Pancreas (tissue), 10 donors: ENCODE results near the gene GLP2R. TPM values are rescaled to one million over a fixed set of nuclear protein-coding genes. Genes with fewer than 3 reads are reported as not detected.
A peak's percentile ranks its signal among the peaks of the same experiment; 100 is the strongest.

Experiments used
- ATAC-seq, 4 donors: fragments of 200-7000 bp; cut with Tn5 transposase; one replicate each; pipeline versions ENCODE4 v1.8.0 to v1.9.1; 2020; ENCODE audit warnings: mild to moderate bottlenecking in 4 of 4, moderate library complexity in 4 of 4
- DNase-seq, 6 donors: peaks; one replicate each; pipeline ENCODE4 v3.0.0-alpha.2; 2020
- FAIRE-seq: peaks from 2 replicates; lab custom pipeline; 2012; peaks lifted over from hg19 to GRCh38; lab: Jason Lieb, UNC
- H3K27ac ChIP-seq, 4 donors: fragments of 200-600 bp; sonication (generic); 1 replicate in 3 of 4; 2 replicates in 1 of 4; pipeline versions ENCODE4 v1.5.0 to v1.8.0; 2020
- H3K27me3 ChIP-seq, 4 donors: fragments of 200-600 bp; one replicate each; pipeline ENCODE4 v1.8.0; 2021
- H3K36me3 ChIP-seq, 3 donors: fragments of 200-600 bp; sonication (generic) in 1 of 3; one replicate each; pipeline versions ENCODE4 v1.5.0 to v1.8.0; 2020 to 2021
- H3K4me1 ChIP-seq, 3 donors: fragments of 200-600 bp; one replicate each; pipeline ENCODE4 v1.8.0; 2021
- H3K4me3 ChIP-seq, 4 donors: fragments of 200-600 bp; sonication (generic) in 2 of 4; one replicate each; pipeline versions ENCODE4 v1.5.0 to v1.8.0; 2020 to 2021
- H3K9me3 ChIP-seq, 4 donors: fragments of 200-600 bp; one replicate each; pipeline ENCODE4 v1.8.0; 2021
- CTCF ChIP-seq, 4 donors: fragments of 200-600 bp; sonication (generic) in 3 of 4; IDR thresholded peaks; one replicate each; pipeline versions ENCODE4 v1.5.0 to v1.8.0; 2021; ENCODE audit warnings: antibody characterized with exemption in 4 of 4
- WGBS, 2 donors: extraction: QIAGEN DNeasy Blood & Tissue Kit; methylation state at CpG; one replicate each; pipeline ENCODE4 v1.1.7; 2013; 5-methylcytosine and 5-hydroxymethylcytosine counted together
- intact Hi-C, 3 donors: fragments of 100-400 bp; cut with DNase I; formaldehyde crosslinking; loops; one replicate each; pipeline versions ENCODE4 v1.11.1 to v1.14.2; 2022
- polyA plus RNA-seq, 2 donors: library from polyadenylated mRNA; stranded (reverse); fragments of 200-250 nt; gene quantifications; one replicate each; pipeline ENCODE4 v1.2.3, GENCODE V29; 2013
- total RNA-seq, 6 donors: library from RNA; stranded (reverse); fragmentation: NEBNext Ultra II Directional in 4 of 6; extraction: Animal tissue kit (Norgen Biotek cat#: 25700) in 4 of 6; gene quantifications; one replicate each; pipeline versions ENCODE4 v1.2.1 to v1.2.4, GENCODE V29; 2021 to 2023
- donor health status: healthy with polysubstance abuse.
- donor health status: DM: no; HTN: no; CAD: no; lungs with moderate emphysema.
- donor health status: DM: no; HTN: no; CAD: no.
- donor health status: control.
- donor health status: control.
- donor health status: Bipolar disorder and iron deficiency.
- donor health status: DM: yes; HTN: yes; CAD: no.
- donor health status: DM: no; HTN: no; CAD: no.
- donor health status: DM: no; HTN: no; CAD: no.
- donor health status: DM: yes; HTN: yes; CAD: no.

GLP2R gene
- total and polyA plus RNA-seq, 8 donors, result 0.39 to 1.7 (median 0.97) TPM

DNA sequence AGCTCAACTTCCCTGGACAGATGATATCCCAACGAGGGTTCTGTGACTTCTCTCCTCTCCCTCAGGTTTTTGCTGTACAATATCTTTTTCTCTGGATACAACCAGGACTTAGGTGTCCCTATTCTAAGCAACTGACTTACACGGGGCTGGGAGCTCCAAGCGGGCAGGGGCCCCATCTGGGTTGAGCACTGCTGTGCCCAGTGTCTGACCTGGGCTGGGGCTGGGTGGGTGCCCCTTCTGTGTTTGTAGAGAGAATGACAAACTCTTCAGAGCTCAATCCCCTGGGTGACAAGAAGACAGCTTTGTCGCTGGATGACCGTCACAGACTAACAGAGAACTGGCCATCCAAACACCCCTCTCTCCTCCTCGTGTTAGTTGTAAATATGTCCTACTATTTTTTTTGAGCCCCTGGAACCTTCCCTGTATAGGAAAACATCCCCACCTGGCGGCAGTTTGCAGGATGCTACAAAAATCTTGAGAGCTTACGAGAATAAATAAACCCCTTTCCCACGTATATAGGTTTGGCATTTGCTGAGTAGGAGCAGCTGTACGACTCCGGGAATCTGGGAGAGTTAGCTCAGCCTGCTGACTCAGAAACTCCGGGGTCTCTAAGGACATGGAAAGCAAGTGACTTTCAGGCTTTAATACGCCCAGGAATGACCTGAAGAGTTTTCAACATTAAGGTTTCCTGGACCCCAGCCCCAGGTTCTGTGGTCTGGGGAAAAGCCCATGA, 103.0 kb downstream of the GLP2R start:
- intact Hi-C loops, result no loop called here
- H3K4me3 ChIP-seq, result no peak overlapping the region

GRCh38 chr17:9929871-9930270, 104.1 kb downstream of the GLP2R start:
- WGBS, 2 donors, result 57 to 75% methylated on average over 8 of the region's 8 CpGs
- Histone ChIP-seq H3K27ac (no peak overlapping the region), H3K9me3 (no peaks in the 10 kb centered on the region), H3K4me3 (no peak overlapping the region), H3K36me3 (no peaks in the 10 kb centered on the region), H3K4me1 (no peaks in the 10 kb centered on the region), H3K27me3 (peaks cover 0 to 4% (median 0%) of the 10 kb centered on the region in 4 donors)
- ATAC-seq (no peak), DNase-seq (no peak), FAIRE-seq (no peak)
- TF ChIP-seq CTCF (IDR thresholded peaks at IDR 0.05), result no peak
- intact Hi-C loops, result no loop called here

More for the DNA sequence above, 103.0 kb downstream of the GLP2R start:
- no peak for TF ChIP-seq CTCF (IDR thresholded peaks at IDR 0.05)
- no peaks in the 10 kb centered on the region for H3K36me3 ChIP-seq
- H3K9me3 ChIP-seq, result no peaks in the 10 kb centered on the region
- DNase-seq (no peak), ATAC-seq (peak in 1 of 4 donors; percentile 29), FAIRE-seq (no peak)
- H3K4me1 ChIP-seq, result no peaks in the 10 kb centered on the region
- H3K27ac ChIP-seq, result no peak overlapping the region
- peaks cover 0 to 4% (median 0%) of the 10 kb centered on the region in 4 donors for H3K27me3 ChIP-seq
- WGBS, 2 donors, result 22 to 26% methylated on average over 13 of the region's 13 CpGs

- Histone ChIP-seq H3K36me3 (no peaks in the 10 kb centered on the region), H3K9me3 (no peaks in the 10 kb centered on the region), H3K4me3 (no peak overlapping the region), H3K4me1 (no peaks in the 10 kb centered on the region), H3K27me3 (peaks cover 0 to 4% (median 0%) of the 10 kb centered on the region in 4 donors), H3K27ac (no peak overlapping the region)
- intact Hi-C loops, result no loop called here
- DNase-seq, result no peak
- FAIRE-seq, result no peak
- TF ChIP-seq CTCF (IDR thresholded peaks at IDR 0.05), result no peak
- no peak for ATAC-seq
- 49 to 50% methylated on average over 12 of the region's 12 CpGs for WGBS, 2 donors
Measured at GRCh38 chr17:9931144-9931741, 105.5 kb downstream of the GLP2R start.

- H3K4me1 ChIP-seq, result no peaks in the 10 kb centered on the region
- no peaks in the 10 kb centered on the region for H3K9me3 ChIP-seq
- no peak overlapping the region for H3K27ac ChIP-seq
- no peak for FAIRE-seq
- 56 to 69% methylated on average over 2 of the region's 2 CpGs for WGBS, 2 donors
- no peak for TF ChIP-seq CTCF (IDR thresholded peaks at IDR 0.05)
- no peak overlapping the region for H3K4me3 ChIP-seq
- no peak for ATAC-seq
- intact Hi-C loops, result no loop called here
- DNase-seq, result no peak
- H3K27me3 ChIP-seq, result peaks cover 0 to 4% (median 0%) of the 10 kb centered on the region in 4 donors
- H3K36me3 ChIP-seq, result no peaks in the 10 kb centered on the region
Measured at GRCh38 chr17:9932491-9932890, 106.8 kb downstream of the GLP2R start.

- Histone ChIP-seq H3K4me1 (no peaks in the 10 kb centered on the region), H3K27me3 (no peaks in the 10 kb centered on the region), H3K4me3 (no peak overlapping the region), H3K36me3 (no peaks in the 10 kb centered on the region), H3K27ac (no peak overlapping the region), H3K9me3 (no peaks in the 10 kb centered on the region)
- no peak for DNase-seq
- TF ChIP-seq CTCF (IDR thresholded peaks at IDR 0.05), result no peak
- ATAC-seq, result no peak
- no peak for FAIRE-seq
- 73 to 79% methylated on average over 7 of the region's 7 CpGs for WGBS, 2 donors
- intact Hi-C loops, result no loop called here
Measured at GRCh38 chr17:9934331-9934730, 108.6 kb downstream of the GLP2R start.
